Karpas-422 (cell line): ENCODE data around the gene CD27. TPM values are rescaled to one million over a fixed set of nuclear protein-coding genes. Genes with fewer than 3 reads are reported as not detected.

Experiments used
- DNase-seq: peaks from one replicate; pipeline ENCODE4 v3.0.0-alpha.2; 2015
- H2AFZ ChIP-seq: fragments of 200-600 bp; sonication (generic); 2 replicates; pipeline ENCODE4 v1.6.1; 2014; ENCODE audit warnings: antibody characterized with exemption, low read length, mixed read lengths
- H3K27ac ChIP-seq: fragments of 200-600 bp; sonication (generic); 2 replicates; pipeline ENCODE4 v1.5.1; 2014; ENCODE audit warnings: mild to moderate bottlenecking, low read length, moderate library complexity
- H3K27me3 ChIP-seq: fragments of 200-600 bp; sonication (generic); 2 replicates; pipeline ENCODE4 v1.6.1; 2014; ENCODE audit warnings: low read length, mixed read lengths
- H3K36me3 ChIP-seq: fragments of 200-600 bp; sonication (generic); 2 replicates; pipeline ENCODE4 v1.6.1; 2014; ENCODE audit warnings: low read length, mixed read lengths; ENCODE audit not compliant: insufficient read depth
- H3K4me1 ChIP-seq: fragments of 200-600 bp; sonication (generic); 2 replicates; pipeline ENCODE4 v1.6.1; 2014; ENCODE audit warnings: mild to moderate bottlenecking, low read length, mixed read lengths
- H3K4me2 ChIP-seq: fragments of 200-600 bp; sonication (generic); 2 replicates; pipeline ENCODE4 v1.6.1; 2014; ENCODE audit warnings: low read length, low read depth, mild to moderate bottlenecking; ENCODE audit not compliant: poor library complexity, severe bottlenecking
- H3K4me3 ChIP-seq: fragments of 200-600 bp; sonication (generic); 2 replicates; pipeline ENCODE4 v1.5.1; 2014; ENCODE audit warnings: mild to moderate bottlenecking, antibody characterized with exemption, low read length, mixed read lengths
- H3K79me2 ChIP-seq: fragments of 200-600 bp; sonication (generic); 2 replicates; pipeline ENCODE4 v1.6.1; 2014; ENCODE audit warnings: mild to moderate bottlenecking, low read length, mixed read lengths
- H3K9ac ChIP-seq: fragments of 200-600 bp; sonication (generic); 2 replicates; pipeline ENCODE4 v1.6.0; 2014; ENCODE audit warnings: low read length
- H3K9me2 ChIP-seq: fragments of 200-600 bp; sonication (generic), shearing (Covaris generic); replicated peaks from 2 replicates; pipeline ENCODE4 v1.6.0; 2014; ENCODE audit warnings: mild to moderate bottlenecking, low read length, moderate library complexity; ENCODE audit not compliant: insufficient read depth
- H3K9me3 ChIP-seq: fragments of 300-700, 200-600 bp; sonication (generic); 2 replicates; pipeline ENCODE4 v1.6.1; 2014; ENCODE audit warnings: low read length, mixed read lengths
- H4K20me1 ChIP-seq: fragments of 200-600 bp; sonication (generic); 2 replicates; pipeline ENCODE4 v1.6.1; 2014; ENCODE audit warnings: mild to moderate bottlenecking, antibody characterized with exemption, low read length, low read depth; ENCODE audit not compliant: insufficient read depth
- total RNA-seq: library from RNA; depleted of rRNA; stranded (reverse); fragments of >200 nt; shearing (Covaris generic); gene quantifications from 2 replicates; pipeline ENCODE4 v1.2.3, GENCODE V29; 2014; ENCODE audit warnings: low replicate concordance

Gene CD27
- total RNA-seq, 1 experiment from 2014 or later = 155 TPM

DNA sequence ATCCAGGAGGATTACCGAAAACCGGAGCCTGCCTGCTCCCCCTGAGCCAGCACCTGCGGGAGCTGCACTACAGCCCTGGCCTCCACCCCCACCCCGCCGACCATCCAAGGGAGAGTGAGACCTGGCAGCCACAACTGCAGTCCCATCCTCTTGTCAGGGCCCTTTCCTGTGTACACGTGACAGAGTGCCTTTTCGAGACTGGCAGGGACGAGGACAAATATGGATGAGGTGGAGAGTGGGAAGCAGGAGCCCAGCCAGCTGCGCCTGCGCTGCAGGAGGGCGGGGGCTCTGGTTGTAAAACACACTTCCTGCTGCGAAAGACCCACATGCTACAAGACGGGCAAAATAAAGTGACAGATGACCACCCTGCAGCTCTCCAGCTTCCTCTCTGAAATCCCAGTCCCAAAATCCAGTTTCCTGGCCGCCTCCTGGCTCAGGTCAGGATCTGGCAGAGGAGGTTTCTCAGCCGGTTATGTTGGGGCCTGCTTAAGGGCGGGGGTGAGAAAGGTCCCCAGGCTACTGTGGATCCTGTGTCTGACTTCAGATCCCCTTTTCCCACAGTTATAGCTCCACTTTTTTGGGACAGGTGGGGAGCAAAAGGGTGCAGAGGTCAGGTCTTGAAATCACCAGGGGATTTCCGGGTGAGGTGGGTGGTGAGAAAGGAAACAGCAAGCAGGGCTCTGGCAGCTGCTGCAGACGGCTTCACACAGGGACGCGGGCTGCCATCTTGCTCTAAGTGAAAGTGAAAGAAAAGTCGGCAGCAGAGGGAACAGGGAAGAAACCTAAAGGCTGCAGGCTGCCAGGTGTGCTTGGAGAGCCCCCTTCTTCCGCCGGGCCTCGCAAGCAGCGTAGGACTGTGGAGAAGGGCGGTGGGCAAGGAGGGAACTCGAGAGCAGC lies 6.8 kb downstream of the CD27 start, which contains the start of gene TAPBPL:
TAPBPL (plus strand) TSS at position 695 of the 897 bp plus-strand sequence. CDS start 207 bp downstream, outside the sequence.
- peak; percentile 88 for DNase-seq
- no peaks in the 10 kb centered on the region for H3K9me3 ChIP-seq
- H3K79me2 ChIP-seq = peaks cover 5% of the 10 kb centered on the region
- H3K4me3 ChIP-seq = peak within 1 kb of the TSS; percentile 68
- no peaks in the 10 kb centered on the region for H3K9me2 ChIP-seq
- peak within 1 kb of the TSS; percentile 96 for H3K4me2 ChIP-seq
- H2AFZ ChIP-seq = no peak within 1 kb of the TSS
- no peaks in the 10 kb centered on the region for H3K27me3 ChIP-seq
- H3K4me1 ChIP-seq = peaks cover 55% of the 10 kb centered on the region
- H3K9ac ChIP-seq = peak within 1 kb of the TSS; percentile 95
- H3K36me3 ChIP-seq = peaks cover 6% of the 10 kb centered on the region; the same call in 1 of the 2 replicates
- H3K27ac ChIP-seq = peak within 1 kb of the TSS; percentile 100
- H4K20me1 ChIP-seq = no peaks in the 10 kb centered on the region

DNA sequence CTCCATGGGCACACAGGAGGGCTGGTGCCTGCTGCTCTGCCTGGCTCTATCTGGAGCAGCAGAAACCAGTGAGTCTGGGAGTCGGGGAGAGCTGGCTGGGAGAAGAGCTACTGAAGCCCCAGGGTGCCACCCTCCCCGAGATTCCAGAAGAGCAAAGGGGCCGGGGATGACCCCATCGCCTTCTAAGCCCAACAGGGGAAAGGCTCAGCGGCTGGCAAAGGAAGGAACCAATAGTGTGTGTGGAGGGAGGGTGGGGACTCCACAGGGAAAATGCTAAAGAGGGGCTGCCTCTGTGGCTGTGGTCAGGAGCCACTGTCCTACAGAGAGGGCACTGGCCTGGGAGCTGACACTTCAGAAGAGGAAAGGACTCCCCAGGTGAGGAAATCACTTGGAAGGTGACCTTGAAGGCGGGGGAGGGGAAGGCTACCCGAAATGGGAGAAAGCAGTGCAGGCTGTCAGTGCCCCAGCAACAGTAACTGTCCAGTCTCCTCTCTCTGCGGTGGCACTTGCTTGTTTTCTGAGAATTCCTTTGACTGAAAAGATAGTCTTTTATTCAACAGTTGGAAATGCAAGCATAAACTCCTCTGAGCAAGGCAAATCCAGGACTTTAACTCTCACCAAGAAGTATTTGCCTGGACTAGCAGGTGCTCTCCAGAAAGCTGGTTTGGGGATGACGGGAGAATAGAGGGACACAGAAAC lies 7.6 kb downstream of the CD27 start:
- Histone ChIP-seq H3K9me2 (no peaks in the 10 kb centered on the region), H3K27ac (peak overlapping the region; percentile 100), H3K27me3 (no peaks in the 10 kb centered on the region), H2AFZ (no peak overlapping the region), H3K4me1 (peaks cover 47% of the 10 kb centered on the region), H3K4me2 (peak overlapping the region; percentile 96), H3K9me3 (no peaks in the 10 kb centered on the region), H3K36me3 (peaks cover 6% of the 10 kb centered on the region; the same call in 1 of the 2 replicates), H3K4me3 (peak overlapping the region; percentile 68), H4K20me1 (no peaks in the 10 kb centered on the region), H3K9ac (peak overlapping the region; percentile 95), H3K79me2 (peaks cover 5% of the 10 kb centered on the region)
- peak; percentile 67 for DNase-seq

DNA sequence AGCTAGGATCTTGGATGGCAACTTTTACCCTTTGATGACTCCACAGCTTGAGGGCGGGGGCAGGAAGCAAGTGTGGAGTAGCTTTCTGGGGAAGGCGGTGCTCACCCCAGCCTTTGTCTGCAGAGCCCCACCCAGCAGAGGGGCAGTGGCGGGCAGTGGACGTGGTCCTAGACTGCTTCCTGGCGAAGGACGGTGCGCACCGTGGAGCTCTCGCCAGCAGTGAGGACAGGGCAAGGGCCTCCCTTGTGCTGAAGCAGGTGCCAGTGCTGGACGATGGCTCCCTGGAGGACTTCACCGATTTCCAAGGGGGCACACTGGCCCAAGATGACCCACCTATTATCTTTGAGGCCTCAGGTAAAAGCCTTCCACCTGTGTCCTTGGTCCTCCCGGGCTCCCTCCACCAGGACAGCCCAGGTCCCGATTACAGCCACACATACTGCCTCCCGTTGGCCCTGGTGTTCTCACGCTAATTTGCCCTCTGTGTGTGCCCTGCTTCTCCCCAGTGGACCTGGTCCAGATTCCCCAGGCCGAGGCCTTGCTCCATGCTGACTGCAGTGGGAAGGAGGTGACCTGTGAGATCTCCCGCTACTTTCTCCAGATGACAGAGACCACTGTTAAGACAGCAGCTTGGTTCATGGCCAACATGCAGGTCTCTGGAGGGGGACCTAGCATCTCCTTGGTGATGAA lies 8.3 kb downstream of the CD27 start:
- peak overlapping the region; percentile 100 for H3K27ac ChIP-seq
- peak overlapping the region; percentile 95 for H3K9ac ChIP-seq
- H3K9me3 ChIP-seq = no peaks in the 10 kb centered on the region
- peaks cover 1% of the 10 kb centered on the region for H3K79me2 ChIP-seq
- peak; percentile 40 for DNase-seq
- no peaks in the 10 kb centered on the region for H4K20me1 ChIP-seq
- H3K4me1 ChIP-seq = peaks cover 40% of the 10 kb centered on the region
- no peaks in the 10 kb centered on the region for H3K9me2 ChIP-seq
- H2AFZ ChIP-seq = no peak overlapping the region
- H3K36me3 ChIP-seq = peaks cover 5% of the 10 kb centered on the region; the same call in 1 of the 2 replicates
- H3K27me3 ChIP-seq = no peaks in the 10 kb centered on the region
- peak overlapping the region; percentile 96 for H3K4me2 ChIP-seq
- H3K4me3 ChIP-seq = peak overlapping the region; percentile 68; the same call in 1 of the 2 replicates

GRCh38 chr12:6457220-6457945 lies 12.6 kb downstream of the CD27 start:
- DNase-seq = peak; percentile 65
- no peak overlapping the region for H3K9ac ChIP-seq
- peaks cover 43% of the 10 kb centered on the region for H3K4me1 ChIP-seq
- H3K9me2 ChIP-seq = no peaks in the 10 kb centered on the region
- H3K9me3 ChIP-seq = no peaks in the 10 kb centered on the region
- H3K36me3 ChIP-seq = peaks cover 33% of the 10 kb centered on the region
- H3K27ac ChIP-seq = peak overlapping the region; percentile 40
- no peak overlapping the region for H3K4me2 ChIP-seq
- H2AFZ ChIP-seq = no peak overlapping the region
- H3K79me2 ChIP-seq = no peaks in the 10 kb centered on the region
- H4K20me1 ChIP-seq = no peaks in the 10 kb centered on the region
- no peaks in the 10 kb centered on the region for H3K27me3 ChIP-seq
- no peak overlapping the region for H3K4me3 ChIP-seq

- Histone ChIP-seq H3K4me3 (no peak overlapping the region), H3K9me3 (no peaks in the 10 kb centered on the region), H3K9ac (no peak overlapping the region), H3K27ac (peak overlapping the region; percentile 70), H3K79me2 (no peaks in the 10 kb centered on the region), H3K9me2 (no peaks in the 10 kb centered on the region), H3K27me3 (no peaks in the 10 kb centered on the region), H3K4me1 (peaks cover 43% of the 10 kb centered on the region), H4K20me1 (no peaks in the 10 kb centered on the region), H3K36me3 (peaks cover 39% of the 10 kb centered on the region), H3K4me2 (no peak overlapping the region), H2AFZ (no peak overlapping the region)
- DNase-seq = peak; percentile 72
Observed at GRCh38 chr12:6458281-6459003, 13.7 kb downstream of the CD27 start.

DNA sequence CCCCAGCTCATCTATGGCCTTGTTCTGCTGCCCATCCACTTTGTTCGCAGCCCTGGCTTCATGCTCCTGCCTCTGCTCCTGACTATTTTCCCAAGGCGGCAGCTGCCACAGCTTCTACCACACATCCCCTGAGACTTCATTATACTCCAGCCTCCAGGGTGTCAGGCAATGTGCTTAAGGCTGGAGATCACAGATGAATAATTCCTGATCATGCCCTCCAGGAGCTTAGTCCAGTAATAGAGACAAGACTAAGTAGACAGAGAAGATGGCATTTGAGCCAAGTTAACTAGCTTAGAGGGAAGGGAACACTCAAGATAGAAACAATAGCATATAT lies 14.2 kb downstream of the CD27 start:
- H3K9me3 ChIP-seq = no peaks in the 10 kb centered on the region
- H3K36me3 ChIP-seq = peaks cover 45% of the 10 kb centered on the region
- H3K4me1 ChIP-seq = peaks cover 48% of the 10 kb centered on the region
- peak overlapping the region; percentile 70 for H3K27ac ChIP-seq
- DNase-seq = no peak
- no peaks in the 10 kb centered on the region for H3K9me2 ChIP-seq
- no peaks in the 10 kb centered on the region for H3K27me3 ChIP-seq
- no peak overlapping the region for H3K4me3 ChIP-seq
- no peak overlapping the region for H3K9ac ChIP-seq
- H2AFZ ChIP-seq = no peak overlapping the region
- no peak overlapping the region for H3K4me2 ChIP-seq
- H4K20me1 ChIP-seq = no peaks in the 10 kb centered on the region
- no peaks in the 10 kb centered on the region for H3K79me2 ChIP-seq

GRCh38 chr12:6460751-6461371 lies 16.1 kb downstream of the CD27 start:
- no peaks in the 10 kb centered on the region for H3K9me2 ChIP-seq
- peak overlapping the region; percentile 63 for H3K9ac ChIP-seq
- peaks cover 66% of the 10 kb centered on the region for H3K4me1 ChIP-seq
- H3K27ac ChIP-seq = peak overlapping the region; percentile 95
- no peaks in the 10 kb centered on the region for H4K20me1 ChIP-seq
- peak overlapping the region; percentile 2; the same call in 1 of the 2 replicates for H3K4me3 ChIP-seq
- peaks cover 8% of the 10 kb centered on the region; the same call in 1 of the 2 replicates for H3K79me2 ChIP-seq
- no peaks in the 10 kb centered on the region for H3K9me3 ChIP-seq
- H3K36me3 ChIP-seq = peaks cover 59% of the 10 kb centered on the region
- H3K27me3 ChIP-seq = no peaks in the 10 kb centered on the region
- peak overlapping the region; percentile 37 for H3K4me2 ChIP-seq
- no peak overlapping the region for H2AFZ ChIP-seq
- DNase-seq = peak; percentile 48
